ENCODE results near the gene OIP5. TPM values are rescaled to one million over a fixed set of nuclear protein-coding genes. Genes with fewer than 3 reads are reported as not detected.

Gene OIP5
- total and polyA plus RNA-seq, 2 donors (not counting 3 experiments of a cell fraction or from before 2014, with no cell fraction given) = 11.4 to 11.8 TPM

DNA sequence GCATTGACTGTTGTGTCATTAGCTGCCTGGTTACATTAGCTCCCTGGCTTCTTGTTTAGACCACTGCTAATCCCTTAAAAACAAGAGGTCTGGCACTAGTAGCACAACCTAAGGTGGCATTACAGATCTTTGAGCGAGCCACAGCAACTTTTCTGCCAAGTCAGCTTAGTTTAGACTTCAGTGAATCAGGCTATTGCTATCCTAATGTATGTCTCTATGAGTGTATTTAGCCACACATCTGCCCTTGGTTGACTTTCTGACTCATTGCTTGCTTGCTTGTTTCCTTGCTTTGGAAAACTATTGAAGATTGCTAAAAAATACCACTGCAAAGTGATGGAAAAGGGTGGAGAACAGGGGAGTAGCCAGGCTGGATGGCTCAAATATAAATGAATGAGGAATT lies 51.2 kb downstream of the OIP5 start:
- no peaks in the 10 kb centered on the region for H3K27me3 ChIP-seq (ENCODE audit: control insufficient read depth in 2 of 2, insufficient read depth in 2 of 2, low read length in 2 of 2)
- CTCF ChIA-PET = interaction anchor here (0.5 to 1.3 kb wide), 2 partner anchors 51 to 175 kb away, joined by 3 to 4 read pairs; partner anchors contain the start of genes NUSAP1 and OIP5
- no peak overlapping the region for H3K9ac ChIP-seq (replicated peaks; ENCODE audit: extremely low read depth, insufficient read depth, low read length)
- DNase-seq (ENCODE audit: low read depth, low spot score) = peak; percentile 26
- H4K20me1 ChIP-seq (replicated peaks; ENCODE audit: control insufficient read depth, extremely low read depth, insufficient read depth, low read length) = no peaks in the 10 kb centered on the region
- H2AFZ ChIP-seq (ENCODE audit: low read depth, low read length) = no peak overlapping the region
- peaks cover 23% of the 10 kb centered on the region for H3K79me2 ChIP-seq (ENCODE audit: control insufficient read depth, insufficient read depth, low read length)
- intact Hi-C loops (cut with micrococcal nuclease) (no loop called here), dilution Hi-C loops (cut with MboI; ENCODE audit: extremely low pct_ligation_motif_present, low sequenced_read_pairs) (no loop called here)
- no peak overlapping the region for H3K4me2 ChIP-seq (ENCODE audit: insufficient read depth, low read length)
- H3K4me3 ChIP-seq (replicated peaks in 1 of 3; ENCODE audit: insufficient read depth in 1 of 3, low read depth in 1 of 3, low read length in 3 of 3) = no peak overlapping the region
- H3K9me1 ChIP-seq (replicated peaks; ENCODE audit: control insufficient read depth, extremely low read depth, insufficient read depth, low read length) = no peaks in the 10 kb centered on the region
- no TSS peak for BruUV-seq (replicated peaks)
- POLR2A ChIA-PET = no interaction called here
- H3K36me3 ChIP-seq (ENCODE audit: control insufficient read depth in 2 of 2, extremely low read depth in 1 of 2, insufficient read depth in 2 of 2, low read length in 2 of 2) = peaks cover 6 to 11% of the 10 kb centered on the region in 2 experiments
- TF ChIP-seq EZH2 (IDR thresholded peaks at IDR 0.05; ENCODE audit: borderline replicate concordance, low read depth, low read length, severe bottlenecking) = no peak
- TF ChIP-seq POLR2AphosphoS5 (IDR thresholded peaks at IDR 0.05; ENCODE audit: insufficient read depth, low read depth, low read length) = no peak
- no peak for TF ChIP-seq MYC (IDR thresholded peaks at IDR 0.05; ENCODE audit: low read depth, low read length)
- TF ChIP-seq MAX (IDR thresholded peaks at IDR 0.05; ENCODE audit: insufficient read depth, insufficient read length) = no peak
- TF ChIP-seq POLR2A (IDR thresholded peaks at IDR 0.05; ENCODE audit: low read depth, low read length) = no peak
- peak; percentile 3 for TF ChIP-seq JUN (IDR thresholded peaks at IDR 0.05; ENCODE audit: borderline replicate concordance, insufficient read depth, insufficient read length, low read depth)
- TF ChIP-seq FOS (IDR thresholded peaks at IDR 0.05; ENCODE audit: borderline replicate concordance, insufficient read depth, low read length) = peak; percentile 66
- TF ChIP-seq, protein P1, sequence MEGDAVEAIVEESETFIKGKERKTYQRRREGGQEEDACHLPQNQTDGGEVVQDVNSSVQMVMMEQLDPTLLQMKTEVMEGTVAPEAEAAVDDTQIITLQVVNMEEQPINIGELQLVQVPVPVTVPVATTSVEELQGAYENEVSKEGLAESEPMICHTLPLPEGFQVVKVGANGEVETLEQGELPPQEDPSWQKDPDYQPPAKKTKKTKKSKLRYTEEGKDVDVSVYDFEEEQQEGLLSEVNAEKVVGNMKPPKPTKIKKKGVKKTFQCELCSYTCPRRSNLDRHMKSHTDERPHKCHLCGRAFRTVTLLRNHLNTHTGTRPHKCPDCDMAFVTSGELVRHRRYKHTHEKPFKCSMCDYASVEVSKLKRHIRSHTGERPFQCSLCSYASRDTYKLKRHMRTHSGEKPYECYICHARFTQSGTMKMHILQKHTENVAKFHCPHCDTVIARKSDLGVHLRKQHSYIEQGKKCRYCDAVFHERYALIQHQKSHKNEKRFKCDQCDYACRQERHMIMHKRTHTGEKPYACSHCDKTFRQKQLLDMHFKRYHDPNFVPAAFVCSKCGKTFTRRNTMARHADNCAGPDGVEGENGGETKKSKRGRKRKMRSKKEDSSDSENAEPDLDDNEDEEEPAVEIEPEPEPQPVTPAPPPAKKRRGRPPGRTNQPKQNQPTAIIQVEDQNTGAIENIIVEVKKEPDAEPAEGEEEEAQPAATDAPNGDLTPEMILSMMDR (IDR thresholded peaks at IDR 0.05; ENCODE audit: extremely low read depth in 1 of 2, insufficient read depth in 1 of 2, low read depth in 1 of 2, low read length in 2 of 2) = no peak
- TF ChIP-seq GATA2 (IDR thresholded peaks at IDR 0.05; ENCODE audit: insufficient read depth, insufficient read length, low read depth, low read length) = no peak
- peak; percentile 57 for FAIRE-seq
- peaks cover 6% of the 10 kb centered on the region for H3K4me1 ChIP-seq (ENCODE audit: control insufficient read depth, extremely low read depth, insufficient read depth, low read length)
- no peaks in the 10 kb centered on the region for H3K9me3 ChIP-seq (replicated peaks; ENCODE audit: control insufficient read depth, insufficient read depth, low read length)
- H3K27ac ChIP-seq (ENCODE audit: insufficient read depth, low read depth, low read length) = no peak overlapping the region

All from endothelial cell of umbilical vein (primary cell).